Measurements from ENCODE around the gene USE1. TPM values are rescaled to one million over a fixed set of nuclear protein-coding genes. Genes with fewer than 3 reads are reported as not detected.

The USE1 gene
- total and polyA plus RNA-seq, 9 of the 15 experiments (the other 6 are each of a cell fraction or from before 2014, with no cell fraction given): 17.3 to 52.4 (median 34.0) TPM

DNA sequence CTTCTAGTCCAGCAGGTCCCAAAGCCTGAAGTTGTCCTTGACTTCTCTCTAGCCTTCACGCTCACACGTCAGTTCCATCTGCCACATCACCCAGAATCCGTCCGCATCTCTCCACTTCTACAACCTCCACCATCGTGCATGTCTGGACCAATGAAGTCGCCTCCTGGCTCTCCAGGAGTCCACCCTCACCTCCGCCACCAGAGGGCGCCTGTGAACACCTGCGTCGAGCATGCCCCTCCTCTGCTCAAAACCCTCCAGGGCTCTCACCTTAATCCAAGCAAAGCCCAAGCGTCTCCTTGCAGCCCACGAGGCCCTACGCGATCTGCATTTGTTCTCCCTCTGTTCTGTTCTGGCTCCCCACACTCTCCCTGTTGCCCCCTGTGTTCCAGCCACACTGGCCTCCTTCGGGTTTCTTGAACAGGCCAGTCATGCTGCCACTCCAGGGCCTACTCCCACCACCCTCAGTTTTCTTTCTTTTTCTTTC, 45.7 kb downstream of the USE1 start:
- ChIA-PET CTCF (ENCODE audit: low intra/inter-chr PET ratio) (interaction anchor here (0.9 to 2.0 kb wide), 3 partner anchors 21 to 194 kb away, joined by 4 to 7 read pairs (median 4); no protein-coding TSS in a partner anchor), POLR2A (interaction anchor here (0.7 to 1.1 kb wide), 5 partner anchors 12 to 161 kb away, joined by 3 to 4 read pairs (median 3); no protein-coding TSS in a partner anchor)
- no TSS peak for BruUV-seq (replicated peaks)
- no peak overlapping the region for H3K4me3 ChIP-seq
- ATAC-seq (peak; percentile 99), DNase-seq (ENCODE audit: extremely low read depth in 1 of 4, low spot score in 3 of 4) (peak; percentile 90 to 94 (median 90)), FAIRE-seq (peak; percentile 96)
- under 1% methylated on average over 15 of the region's 15 CpGs for WGBS (ENCODE audit: insufficient coverage, low coverage, missing lambda C conversion rate)
- peak overlapping the region; percentile 23; the same call in 1 of the 2 replicates for H3K4me2 ChIP-seq (ENCODE audit: insufficient read depth, low read length)
- no peaks in the 10 kb centered on the region for H3K79me2 ChIP-seq (ENCODE audit: control insufficient read depth, insufficient read depth, low read length)
- peak overlapping the region; percentile 95 for H2AFZ ChIP-seq (ENCODE audit: low read depth, low read length)
- H4K20me1 ChIP-seq (replicated peaks; ENCODE audit: control insufficient read depth, insufficient read depth, low read length): no peaks in the 10 kb centered on the region
- intact Hi-C loops (cut with micrococcal nuclease): loop anchor here (2.0 kb wide), 1 partner anchor 48 kb away; the partner anchor contains the start of gene DDA1
- no peaks in the 10 kb centered on the region for H3K27me3 ChIP-seq (ENCODE audit: control insufficient read depth in 2 of 2, insufficient read depth in 2 of 2, low read length in 2 of 2)
- H3K4me1 ChIP-seq (replicated peaks in 1 of 2; ENCODE audit: control insufficient read depth in 2 of 2, insufficient read depth in 2 of 2, low read length in 2 of 2): peaks cover 3 to 17% of the 10 kb centered on the region in 2 experiments; a peak in 3 of 5 replicates
- H3K27ac ChIP-seq (ENCODE audit: extremely low read depth, low read depth, low read length): peak overlapping the region; percentile 43; the same call in 2 of the 3 replicates
- no peaks in the 10 kb centered on the region for H3K9me3 ChIP-seq (replicated peaks; ENCODE audit: control insufficient read depth, insufficient read depth, low read depth, low read length)
- peak overlapping the region; percentile 24 to 83; a peak in 2 of 4 replicates for H3K9ac ChIP-seq (ENCODE audit: insufficient read depth in 1 of 2, low read depth in 2 of 2, low read length in 2 of 2)
- no peaks in the 10 kb centered on the region for H3K36me3 ChIP-seq (ENCODE audit: control insufficient read depth, insufficient read depth, low read length)
- in situ Hi-C loops (cut with MboI): no loop called here
- no peaks in the 10 kb centered on the region for H3K9me1 ChIP-seq (ENCODE audit: control insufficient read depth, insufficient read depth, low read length)
- TF ChIP-seq ZKSCAN3 (CRISPR knock-in tag; IDR thresholded peaks at IDR 0.05) (no peak), NR4A1 (CRISPR knock-in tag; IDR thresholded peaks at IDR 0.05) (no peak), NR4A1 (tag; IDR thresholded peaks at IDR 0.05) (no peak), ZEB2 (IDR thresholded peaks at IDR 0.05) (peak; percentile 73; the same call in 1 of the 2 replicates), HDGF (IDR thresholded peaks at IDR 0.05) (peak; percentile 93; the same call in 1 of the 2 replicates), HDAC3 (IDR thresholded peaks at IDR 0.05; ENCODE audit: borderline replicate concordance, partially characterized antibody) (no peak)
- TF ChIP-seq, protein P1, sequence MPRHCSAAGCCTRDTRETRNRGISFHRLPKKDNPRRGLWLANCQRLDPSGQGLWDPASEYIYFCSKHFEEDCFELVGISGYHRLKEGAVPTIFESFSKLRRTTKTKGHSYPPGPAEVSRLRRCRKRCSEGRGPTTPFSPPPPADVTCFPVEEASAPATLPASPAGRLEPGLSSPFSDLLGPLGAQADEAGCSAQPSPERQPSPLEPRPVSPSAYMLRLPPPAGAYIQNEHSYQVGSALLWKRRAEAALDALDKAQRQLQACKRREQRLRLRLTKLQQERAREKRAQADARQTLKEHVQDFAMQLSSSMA (CRISPR knock-in tag; IDR thresholded peaks at IDR 0.05): no peak
- TF ChIP-seq, protein P2, sequence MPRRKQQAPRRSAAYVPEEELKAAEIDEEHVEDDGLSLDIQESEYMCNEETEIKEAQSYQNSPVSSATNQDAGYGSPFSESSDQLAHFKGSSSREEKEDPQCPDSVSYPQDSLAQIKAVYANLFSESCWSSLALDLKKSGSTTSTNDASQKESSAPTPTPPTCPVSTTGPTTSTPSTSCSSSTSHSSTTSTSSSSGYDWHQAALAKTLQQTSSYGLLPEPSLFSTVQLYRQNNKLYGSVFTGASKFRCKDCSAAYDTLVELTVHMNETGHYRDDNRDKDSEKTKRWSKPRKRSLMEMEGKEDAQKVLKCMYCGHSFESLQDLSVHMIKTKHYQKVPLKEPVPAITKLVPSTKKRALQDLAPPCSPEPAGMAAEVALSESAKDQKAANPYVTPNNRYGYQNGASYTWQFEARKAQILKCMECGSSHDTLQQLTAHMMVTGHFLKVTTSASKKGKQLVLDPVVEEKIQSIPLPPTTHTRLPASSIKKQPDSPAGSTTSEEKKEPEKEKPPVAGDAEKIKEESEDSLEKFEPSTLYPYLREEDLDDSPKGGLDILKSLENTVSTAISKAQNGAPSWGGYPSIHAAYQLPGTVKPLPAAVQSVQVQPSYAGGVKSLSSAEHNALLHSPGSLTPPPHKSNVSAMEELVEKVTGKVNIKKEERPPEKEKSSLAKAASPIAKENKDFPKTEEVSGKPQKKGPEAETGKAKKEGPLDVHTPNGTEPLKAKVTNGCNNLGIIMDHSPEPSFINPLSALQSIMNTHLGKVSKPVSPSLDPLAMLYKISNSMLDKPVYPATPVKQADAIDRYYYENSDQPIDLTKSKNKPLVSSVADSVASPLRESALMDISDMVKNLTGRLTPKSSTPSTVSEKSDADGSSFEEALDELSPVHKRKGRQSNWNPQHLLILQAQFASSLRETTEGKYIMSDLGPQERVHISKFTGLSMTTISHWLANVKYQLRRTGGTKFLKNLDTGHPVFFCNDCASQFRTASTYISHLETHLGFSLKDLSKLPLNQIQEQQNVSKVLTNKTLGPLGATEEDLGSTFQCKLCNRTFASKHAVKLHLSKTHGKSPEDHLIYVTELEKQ (CRISPR knock-in tag; IDR thresholded peaks at IDR 0.05): no peak
- TF ChIP-seq, protein P3, sequence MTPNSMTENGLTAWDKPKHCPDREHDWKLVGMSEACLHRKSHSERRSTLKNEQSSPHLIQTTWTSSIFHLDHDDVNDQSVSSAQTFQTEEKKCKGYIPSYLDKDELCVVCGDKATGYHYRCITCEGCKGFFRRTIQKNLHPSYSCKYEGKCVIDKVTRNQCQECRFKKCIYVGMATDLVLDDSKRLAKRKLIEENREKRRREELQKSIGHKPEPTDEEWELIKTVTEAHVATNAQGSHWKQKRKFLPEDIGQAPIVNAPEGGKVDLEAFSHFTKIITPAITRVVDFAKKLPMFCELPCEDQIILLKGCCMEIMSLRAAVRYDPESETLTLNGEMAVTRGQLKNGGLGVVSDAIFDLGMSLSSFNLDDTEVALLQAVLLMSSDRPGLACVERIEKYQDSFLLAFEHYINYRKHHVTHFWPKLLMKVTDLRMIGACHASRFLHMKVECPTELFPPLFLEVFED (CRISPR knock-in tag; conservative IDR thresholded peaks at IDR 0.05): no peak
- TF ChIP-seq, protein P4, sequence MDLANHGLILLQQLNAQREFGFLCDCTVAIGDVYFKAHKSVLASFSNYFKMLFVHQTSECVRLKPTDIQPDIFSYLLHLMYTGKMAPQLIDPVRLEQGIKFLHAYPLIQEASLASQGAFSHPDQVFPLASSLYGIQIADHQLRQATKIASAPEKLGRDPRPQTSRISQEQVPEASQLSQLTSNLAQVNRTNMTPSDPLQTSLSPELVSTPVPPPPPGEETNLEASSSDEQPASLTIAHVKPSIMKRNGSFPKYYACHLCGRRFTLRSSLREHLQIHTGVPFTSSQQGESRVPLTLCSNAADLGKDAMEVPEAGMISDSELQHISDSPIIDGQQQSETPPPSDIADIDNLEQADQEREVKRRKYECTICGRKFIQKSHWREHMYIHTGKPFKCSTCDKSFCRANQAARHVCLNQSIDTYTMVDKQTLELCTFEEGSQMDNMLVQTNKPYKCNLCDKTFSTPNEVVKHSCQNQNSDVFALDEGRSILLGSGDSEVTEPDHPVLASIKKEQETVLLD (IDR thresholded peaks at IDR 0.05): peak; percentile 54; the same call in 1 of the 2 replicates
- TF ChIP-seq, protein P5, sequence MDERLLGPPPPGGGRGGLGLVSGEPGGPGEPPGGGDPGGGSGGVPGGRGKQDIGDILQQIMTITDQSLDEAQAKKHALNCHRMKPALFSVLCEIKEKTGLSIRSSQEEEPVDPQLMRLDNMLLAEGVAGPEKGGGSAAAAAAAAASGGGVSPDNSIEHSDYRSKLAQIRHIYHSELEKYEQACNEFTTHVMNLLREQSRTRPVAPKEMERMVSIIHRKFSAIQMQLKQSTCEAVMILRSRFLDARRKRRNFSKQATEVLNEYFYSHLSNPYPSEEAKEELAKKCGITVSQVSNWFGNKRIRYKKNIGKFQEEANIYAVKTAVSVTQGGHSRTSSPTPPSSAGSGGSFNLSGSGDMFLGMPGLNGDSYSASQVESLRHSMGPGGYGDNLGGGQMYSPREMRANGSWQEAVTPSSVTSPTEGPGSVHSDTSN (CRISPR knock-in tag; IDR thresholded peaks at IDR 0.05; ENCODE audit: low read depth): no peak
- TF ChIP-seq, protein P5 (tag; conservative IDR thresholded peaks at IDR 0.05; ENCODE audit: low read depth): no peak

All from K562 (cell line).